NCI-H128 (cell line): ENCODE data around the gene CCDC77.

Experiments
- DNase-seq: peaks from one replicate; lab custom pipeline; 2025; ENCODE audit not compliant: unreplicated experiment; lab: John Stamatoyannopoulos, UW

Gene CCDC77

DNA sequence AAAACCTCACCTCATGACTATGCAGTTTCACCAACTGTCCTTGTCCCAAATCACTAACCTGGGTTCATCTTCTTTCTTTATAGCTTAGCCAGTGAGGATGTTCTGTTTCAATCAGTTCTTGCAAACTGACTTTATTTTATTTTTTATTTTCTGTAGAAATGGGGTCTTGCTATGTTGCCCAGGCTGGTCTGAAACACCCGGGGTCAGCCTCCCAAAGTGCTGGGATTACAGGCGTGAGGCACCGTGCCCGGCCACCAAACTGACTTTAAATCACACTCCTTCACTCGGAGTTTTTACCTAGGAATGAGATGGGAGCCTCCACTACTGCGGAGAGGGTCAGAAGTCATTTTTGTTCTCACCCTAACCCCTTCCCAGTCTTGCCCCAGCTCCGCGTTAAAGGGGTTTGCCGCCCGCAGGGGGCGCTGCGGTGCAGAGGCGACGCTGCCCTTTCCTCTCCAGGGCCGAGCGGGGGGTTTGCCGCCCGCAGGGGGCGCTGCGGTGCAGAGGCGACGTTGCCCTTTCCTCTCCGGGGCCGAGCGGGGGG is 51.3 kb downstream of the CCDC77 start:
- DNase-seq, result no peak

DNA sequence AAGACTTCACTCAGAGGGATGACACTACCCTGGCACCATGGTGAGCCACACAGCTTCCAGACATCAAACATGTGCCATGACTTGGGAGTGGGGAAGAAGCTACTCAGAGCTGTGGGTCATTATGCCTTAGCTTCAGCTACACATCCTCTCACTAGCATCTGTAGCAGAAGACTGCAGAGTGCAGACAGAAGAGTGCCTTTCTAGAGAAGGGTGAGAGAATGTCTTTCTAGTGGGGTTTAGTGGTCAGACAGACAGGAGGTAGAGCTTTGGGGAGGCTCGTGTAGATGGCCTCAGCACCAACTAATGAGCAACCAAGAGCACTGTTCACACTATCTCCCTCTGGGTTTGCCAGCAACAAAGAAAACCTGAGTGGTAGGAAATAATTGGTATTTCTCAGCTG is 53.4 kb downstream of the CCDC77 start:
- no peak for DNase-seq

DNA sequence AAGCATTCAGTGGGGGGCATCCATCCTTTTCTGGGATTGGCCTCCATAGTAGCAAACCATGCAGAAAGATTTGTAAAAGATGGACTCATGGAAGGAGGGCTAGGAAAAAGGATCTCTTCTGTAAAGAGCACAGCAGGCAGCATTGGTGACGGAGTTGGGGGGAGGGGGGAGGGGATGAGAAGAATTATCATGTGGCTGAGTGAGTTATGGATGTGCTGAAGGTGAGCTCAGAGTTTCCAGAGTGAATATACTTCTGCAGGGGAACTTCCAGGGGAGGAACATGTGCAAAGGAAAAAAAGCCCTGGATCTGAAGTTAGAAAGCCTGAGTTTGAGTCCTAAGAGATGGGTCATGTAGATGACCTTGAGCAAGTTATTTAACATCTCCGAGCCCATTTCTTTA is 54.4 kb downstream of the CCDC77 start:
- no peak for DNase-seq

DNA sequence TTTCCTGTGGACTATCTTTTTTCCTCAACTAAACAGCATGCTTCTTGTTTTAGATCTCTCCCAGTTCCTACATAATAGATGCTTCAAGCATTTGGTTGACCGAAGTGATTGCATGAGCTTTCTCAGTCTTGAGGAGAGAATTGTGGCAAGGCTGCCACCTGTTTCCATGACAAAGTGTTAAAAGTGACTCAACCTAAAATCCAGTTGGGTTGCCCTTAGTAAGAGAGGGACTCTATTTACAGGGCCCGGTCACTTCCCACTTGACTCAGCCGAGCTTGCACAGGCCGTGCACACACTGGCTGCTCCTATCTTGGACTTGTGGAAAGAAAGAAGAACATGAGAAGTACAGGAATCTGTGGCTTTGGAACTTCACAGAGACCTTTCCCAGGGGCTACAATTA is 56.2 kb downstream of the CCDC77 start:
- DNase-seq, result no peak

DNA sequence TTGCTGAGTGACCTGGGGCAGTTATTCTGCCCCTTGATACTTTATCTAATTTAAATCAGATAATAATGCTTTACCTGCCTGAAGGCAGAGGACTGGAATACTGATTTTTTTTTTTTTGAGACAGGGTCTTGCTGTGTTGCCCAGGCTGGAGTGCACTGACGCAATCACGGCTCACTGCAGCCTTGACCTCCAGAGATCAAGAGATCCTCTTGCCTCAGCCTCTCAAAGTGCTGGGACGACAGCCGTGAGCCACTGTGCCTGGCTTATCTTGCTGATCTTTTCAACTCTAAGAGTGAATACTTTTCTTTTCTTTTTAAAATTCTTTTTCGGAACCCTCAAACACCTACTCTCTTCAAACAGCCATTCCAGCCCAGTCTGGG is 57.6 kb downstream of the CCDC77 start:
- no peak for DNase-seq

DNA sequence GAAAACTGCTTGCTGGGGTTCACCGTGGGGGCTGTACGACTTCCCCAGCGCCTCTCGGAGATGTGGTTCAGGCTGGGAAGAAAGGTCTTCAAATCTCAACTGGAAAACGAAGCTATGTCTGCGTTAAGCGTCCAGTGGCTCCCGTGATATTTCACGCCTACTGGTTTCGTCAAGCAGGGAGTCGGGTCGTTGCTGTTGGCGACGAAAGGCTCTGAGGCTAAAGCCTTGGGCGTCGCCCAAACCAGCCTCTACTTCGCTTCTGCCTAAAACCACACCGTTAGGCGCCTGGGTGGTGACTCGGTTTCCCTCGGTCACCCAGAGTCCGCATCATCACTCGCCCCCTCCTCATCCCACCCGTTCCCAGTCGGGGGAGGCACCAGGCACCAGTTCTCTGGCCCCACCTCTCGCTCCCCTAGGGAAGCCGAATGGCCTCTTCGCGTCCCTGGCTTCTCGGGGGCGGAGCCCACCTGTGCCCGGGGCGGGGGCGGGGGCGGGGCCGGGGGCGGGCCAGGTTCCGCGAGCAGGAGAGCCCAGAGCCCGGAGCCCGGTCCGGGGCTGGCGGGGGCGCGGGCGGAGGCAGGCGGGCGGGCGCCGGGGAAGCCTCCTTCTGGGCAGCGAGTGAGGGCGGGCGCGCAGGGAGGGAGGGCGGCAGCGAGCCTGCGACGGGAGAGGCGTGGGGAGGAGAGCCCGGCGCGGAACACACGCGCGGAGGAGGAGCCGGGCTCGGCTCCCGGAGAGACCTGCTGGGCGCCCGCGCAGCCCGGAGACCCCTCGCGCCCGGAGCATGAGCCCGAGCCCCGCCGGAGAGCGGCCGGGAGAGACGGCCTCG is 58.2 kb downstream of the CCDC77 start, which contains the start of gene B4GALNT3:
TSS of gene B4GALNT3 (plus strand) at position 510 of the 829 bp plus-strand sequence. CDS start 438 bp downstream, outside the sequence.
- DNase-seq, result peak; percentile 62

DNA sequence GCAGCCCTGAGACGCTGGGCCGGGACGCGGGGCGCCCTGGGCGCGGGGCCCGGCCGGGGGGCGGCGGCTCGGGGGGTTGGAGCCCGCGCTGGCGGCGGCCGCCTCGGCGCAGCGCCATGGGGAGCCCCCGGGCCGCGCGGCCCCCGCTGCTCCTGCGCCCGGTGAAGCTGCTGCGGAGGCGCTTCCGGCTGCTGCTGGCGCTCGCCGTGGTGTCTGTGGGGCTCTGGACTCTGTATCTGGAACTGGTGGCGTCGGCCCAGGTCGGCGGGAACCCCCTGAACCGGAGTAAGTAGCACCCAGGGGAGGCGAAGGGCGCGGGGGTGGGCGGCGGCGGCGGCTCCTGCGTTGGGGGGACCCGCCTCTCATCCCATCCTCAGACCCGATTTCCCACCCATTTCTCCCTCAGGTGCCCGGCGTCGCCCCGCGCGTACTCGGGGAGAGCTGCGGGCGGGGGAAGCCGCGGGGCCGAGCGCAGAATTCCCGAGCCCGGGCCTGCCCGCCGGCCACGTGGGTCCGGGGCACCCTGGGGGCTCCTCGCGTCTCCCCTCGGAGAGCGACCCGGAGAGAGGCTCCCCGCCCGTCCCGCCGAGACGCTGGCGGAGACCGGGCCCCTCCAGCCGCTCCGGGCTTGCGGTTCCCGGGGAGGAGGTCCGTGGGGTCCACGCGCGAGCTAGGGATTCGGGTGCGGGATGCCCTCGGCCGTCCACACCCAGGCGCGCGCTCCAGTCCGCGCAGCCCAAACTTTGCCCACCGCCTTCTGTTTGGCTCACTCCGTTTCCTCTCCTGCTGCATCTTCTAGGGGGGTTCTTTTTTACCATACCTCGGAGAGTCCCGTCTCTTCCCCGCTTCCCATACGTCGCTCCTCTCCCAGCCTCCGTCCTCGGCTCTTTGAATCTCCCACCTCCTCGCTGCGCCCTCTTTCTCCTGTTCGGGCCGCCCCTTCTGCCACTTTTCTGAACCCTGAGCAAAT is 59.1 kb downstream of the CCDC77 start:
- DNase-seq, result no peak

DNA sequence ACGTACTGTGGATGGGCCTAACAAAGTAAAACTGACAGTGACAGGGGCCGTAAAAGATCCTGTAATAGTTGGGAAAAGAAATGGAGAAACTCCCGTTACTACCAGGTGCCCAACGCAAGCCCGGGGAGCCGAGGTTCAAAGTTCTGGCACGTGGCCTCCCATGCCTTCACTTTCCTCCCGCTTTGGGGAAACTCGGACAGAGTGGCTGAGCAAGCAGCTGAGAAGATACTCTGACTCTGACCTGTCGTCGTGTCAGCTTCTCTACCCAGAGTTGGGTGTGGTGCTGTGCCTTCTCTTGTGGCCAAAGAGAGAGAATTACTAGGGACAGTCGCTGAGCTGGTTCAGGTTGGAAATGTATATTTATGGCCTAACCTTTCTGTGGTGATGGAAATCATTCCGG is 60.0 kb downstream of the CCDC77 start:
- DNase-seq, result no peak

DNA sequence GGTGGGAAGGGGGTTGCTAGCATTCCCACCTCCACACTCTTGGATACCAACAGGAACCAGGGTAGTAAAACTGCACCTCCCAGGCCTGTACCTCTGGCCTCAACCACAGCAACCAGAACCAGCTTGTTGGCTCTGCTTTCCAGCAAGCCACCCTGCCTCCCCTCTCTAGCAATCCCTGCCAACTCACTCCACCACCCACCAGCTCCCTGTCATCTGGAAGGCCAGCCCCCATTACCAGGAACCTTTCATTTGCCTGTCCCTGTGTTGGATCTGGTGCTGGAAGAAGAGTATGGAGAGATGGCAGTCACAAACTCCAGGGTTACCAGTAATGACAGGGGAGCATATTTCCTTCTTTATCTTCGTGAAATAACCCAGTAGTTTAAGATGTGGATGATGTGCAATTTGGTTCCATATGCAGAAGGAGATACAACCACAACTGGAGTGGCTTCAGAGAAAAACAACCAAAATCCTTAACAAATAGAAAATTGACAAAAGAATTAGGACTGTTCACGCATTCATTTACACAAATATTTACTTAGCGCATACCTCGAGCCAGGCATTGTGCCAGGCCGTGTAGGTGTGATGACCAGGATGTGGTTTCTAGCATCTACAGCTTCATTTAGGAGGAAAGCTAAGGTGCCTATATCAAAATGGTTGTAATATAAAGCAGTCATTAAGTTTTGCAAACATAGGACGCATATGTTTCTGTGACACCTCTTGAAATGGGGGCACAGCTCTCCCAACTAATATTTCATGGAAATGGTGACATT is 61.7 kb downstream of the CCDC77 start:
- no peak for DNase-seq

DNA sequence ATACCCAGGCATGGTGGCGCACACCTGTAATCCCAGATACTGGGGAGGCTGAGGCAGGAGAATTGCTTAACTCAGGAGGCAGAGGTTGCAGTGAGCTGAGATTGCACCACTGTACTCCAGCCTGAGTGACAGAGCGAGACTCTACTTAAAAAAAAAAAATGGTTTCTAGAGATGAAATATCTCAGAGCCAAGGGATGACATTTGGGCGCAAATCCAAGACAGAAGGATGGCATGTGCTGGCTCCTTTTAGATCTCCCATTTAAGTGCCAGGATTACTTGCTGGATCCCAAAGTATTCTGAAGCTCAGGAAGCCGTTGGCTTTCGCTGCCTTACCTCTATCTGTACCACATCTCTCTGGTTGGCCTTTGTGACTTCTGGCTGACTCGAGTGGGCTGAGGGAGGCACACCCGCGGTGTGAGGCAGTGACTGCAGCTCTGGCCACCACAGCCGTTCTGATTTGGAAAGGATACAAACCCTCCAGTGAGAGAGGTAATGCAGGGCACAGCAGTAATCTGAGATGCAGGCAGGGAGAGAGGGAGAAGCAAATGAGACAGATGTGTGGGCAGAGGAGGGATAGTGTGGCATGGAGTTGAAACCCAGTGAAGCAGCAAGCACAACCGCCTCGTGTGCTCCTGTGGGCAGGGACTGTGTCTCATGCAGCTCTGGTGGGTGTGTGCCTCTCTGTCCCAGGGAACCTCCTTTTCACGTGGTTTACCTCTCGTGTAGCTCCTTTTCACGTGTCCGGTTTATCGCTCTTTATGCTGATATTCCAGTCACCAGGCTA is 63.2 kb downstream of the CCDC77 start:
- DNase-seq, result no peak

DNA sequence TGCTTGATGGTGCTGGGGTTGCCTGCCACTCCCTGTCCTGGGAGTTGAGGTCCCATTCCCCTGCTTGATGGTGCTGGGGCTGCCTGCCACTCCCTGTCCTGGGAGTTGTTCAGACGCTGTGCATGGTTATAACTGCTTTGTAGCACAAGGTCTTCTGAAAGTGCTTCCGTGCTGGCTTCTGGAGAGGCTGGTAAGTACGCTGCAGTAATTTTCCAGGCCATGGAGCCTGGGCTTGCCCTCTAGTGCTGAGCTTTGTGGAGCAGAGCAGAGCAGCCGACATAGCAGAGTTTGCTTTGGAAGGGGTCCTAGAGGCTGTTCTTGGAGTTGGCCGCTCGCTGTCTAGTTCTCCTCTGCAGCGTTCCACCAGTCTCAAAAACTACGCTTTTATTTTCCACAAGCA is 64.6 kb downstream of the CCDC77 start:
- DNase-seq, result no peak

DNA sequence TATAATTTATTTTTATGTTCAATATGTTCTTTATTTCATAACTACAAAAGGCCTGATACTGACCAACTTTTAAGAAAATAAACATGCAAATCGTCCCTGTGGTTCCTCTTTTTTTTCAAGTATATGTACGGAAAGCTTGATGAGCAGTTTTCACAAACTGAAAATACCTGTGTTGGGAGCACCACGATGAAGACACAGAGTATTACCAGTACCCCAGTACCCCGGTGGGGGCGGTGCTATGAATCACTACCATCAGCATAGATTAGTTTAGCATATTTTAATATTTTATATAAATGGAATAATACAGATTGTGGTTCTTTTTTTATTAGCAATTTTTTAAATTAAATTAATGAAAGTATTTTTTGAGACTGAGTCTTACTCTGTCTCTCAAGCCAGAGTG is 65.3 kb downstream of the CCDC77 start:
- DNase-seq, result no peak

DNA sequence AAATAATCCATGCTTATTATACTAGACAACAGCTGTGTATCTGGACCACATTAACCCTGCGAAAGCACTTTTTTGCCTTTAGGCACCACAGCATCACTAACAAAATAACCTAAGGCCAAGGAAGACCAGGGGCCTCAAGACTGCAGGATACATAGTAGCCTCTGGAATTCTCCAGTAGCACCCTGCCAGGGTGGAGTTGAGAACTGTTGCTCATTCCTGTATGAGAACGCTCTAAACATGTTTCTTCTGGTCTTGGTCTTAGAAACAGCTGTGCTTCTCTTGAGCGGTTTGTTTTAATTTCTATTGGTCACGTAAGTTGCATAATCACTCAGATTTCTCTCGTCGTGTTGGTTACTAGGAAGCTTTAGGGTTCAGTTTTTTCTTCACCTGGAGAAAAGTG is 66.1 kb downstream of the CCDC77 start:
- DNase-seq, result no peak

DNA sequence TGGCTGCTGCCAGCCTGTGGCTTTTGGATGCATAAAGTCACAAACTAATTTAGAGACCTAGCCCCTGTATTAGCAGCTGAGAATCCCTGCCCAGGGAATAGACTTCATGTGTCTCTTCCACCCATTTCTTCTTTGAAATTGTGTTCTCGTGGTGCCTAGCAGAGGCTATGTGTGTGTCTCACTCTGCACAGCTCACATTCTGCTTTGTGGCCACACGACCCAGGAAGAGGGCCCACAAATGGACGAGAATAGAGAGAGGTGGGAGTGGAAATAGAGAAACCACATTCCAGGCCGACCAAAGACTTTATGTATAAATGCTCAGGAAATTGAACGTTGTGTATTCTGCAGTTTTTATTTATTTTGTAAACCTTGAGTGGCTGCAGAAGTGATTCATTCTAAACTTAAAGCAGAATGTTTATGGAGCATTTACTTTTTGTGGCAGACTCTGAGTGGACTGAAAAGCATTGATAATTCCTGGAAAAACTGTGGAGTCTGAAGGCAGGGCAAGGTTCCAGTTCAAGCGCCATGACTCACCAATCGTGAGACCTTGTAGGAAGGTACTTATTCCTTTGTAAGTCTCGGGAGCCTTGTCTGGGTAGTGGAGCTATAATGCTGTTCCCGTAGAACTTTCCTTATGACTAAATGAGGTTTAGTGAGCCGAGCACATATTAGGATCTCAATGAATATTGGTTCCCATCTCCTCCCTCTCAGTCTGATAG is 67.4 kb downstream of the CCDC77 start:
- no peak for DNase-seq

DNA sequence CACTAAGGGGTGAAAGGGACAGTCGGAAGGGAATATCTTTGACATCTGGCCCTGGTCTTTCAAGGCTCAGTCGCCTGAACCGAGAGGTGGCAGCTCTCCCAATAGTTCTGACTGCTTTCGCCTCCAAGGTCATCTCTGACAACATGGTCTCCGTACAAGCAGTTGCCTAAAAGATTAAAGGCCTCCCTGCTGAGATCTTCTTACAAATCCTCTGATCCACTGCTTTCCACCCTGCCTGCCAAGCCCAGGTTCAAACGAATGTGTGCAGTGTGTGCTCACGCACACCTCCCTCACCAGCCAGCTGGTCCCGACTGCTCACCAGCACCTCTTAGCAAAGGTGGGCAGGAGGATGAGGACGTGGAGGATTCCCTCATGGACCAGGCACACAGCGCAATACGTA is 68.7 kb downstream of the CCDC77 start:
- DNase-seq, result no peak

DNA sequence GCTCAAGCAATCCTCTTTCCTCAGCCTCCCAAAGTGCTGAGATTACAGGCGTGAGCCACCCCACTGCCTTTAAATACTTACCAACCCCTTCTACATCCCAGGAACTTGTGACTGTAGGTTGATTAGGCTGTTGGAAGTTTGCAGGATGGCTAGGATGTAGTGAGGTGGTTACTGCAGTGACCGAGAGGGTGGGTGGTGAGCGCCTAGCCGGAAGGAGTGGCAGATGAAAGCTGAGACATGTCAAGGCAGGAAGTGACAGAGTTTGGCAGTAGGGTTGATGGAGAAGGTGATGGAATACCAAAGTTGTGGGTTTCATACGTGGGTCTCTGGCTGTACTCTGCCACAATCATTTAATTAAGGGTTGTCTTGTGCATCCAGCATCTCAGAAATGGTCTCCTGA is 71.8 kb downstream of the CCDC77 start:
- DNase-seq, result no peak

DNA sequence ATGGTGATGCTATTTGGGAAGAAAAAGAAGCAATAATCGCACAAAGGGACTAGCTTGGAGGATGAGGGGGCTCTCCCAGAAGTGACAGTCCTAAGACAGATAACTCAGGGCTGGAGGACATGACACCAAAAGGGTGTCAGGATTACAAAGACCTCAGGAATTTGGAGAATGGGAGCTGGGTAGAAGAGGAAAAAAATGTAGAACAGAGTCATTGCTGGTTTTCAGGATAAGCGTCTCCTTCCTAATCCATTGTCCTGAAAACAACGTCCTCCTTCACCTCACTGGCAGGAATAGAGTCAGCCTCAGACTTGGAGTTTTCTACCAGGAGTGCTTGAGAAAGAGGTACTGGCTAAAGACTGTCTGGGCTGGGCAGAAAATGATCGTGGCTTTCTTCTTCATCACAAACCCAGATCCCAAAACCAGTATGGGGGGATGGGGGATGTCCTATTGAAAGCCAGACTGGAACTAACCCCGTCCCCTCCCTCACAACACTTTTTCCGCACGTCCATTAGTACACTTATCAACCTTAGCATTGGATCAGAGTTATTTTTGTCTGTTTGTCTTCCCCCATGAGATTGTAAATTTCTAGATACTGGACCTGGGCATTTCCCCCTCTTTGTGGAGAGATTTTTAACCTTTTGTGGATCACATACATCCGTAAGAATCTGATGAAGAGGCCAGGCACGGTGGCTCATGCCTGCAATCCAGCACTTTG is 72.6 kb downstream of the CCDC77 start:
- no peak for DNase-seq

DNA sequence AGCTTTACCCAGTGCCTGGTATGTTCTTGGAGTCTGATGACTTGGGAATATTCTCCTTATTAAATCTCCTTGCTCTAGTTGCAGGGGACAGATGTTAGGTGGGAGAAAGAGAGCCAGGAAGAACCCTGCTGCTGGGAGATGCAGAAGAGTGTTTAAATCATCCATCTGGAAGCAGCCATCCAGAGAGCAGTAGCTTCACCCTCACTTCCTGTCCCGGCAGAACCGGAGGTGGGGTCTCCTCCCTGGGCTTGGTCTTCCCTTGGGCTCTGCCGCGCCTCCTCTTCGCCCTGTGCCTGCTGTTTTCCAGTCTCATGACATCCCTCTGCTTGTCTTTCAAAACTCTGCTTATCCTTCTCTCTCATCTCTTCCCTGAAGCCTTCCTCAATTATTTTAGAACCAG is 73.8 kb downstream of the CCDC77 start:
- no peak for DNase-seq

DNA sequence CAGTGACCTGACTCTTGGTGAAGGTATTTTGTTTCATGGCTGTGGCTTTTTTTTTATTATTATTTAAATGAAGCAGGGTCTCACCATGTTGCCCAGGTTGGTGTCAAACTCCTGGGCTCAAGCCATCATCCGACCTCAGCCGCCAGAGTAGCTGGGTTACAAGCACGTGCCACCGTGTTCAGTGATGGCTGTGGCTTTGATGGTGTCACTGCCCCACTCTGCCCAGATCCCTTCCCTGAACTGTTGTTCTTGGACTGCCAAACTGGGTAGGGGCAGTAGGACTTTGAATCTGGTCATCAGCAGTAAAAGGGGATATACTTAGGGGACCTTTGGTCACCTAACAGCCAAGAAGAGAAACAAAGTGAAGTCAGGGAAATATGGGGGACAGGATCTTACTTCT is 77.7 kb downstream of the CCDC77 start:
- no peak for DNase-seq
